HG03521 (cell line): ENCODE data around the gene GGCT.

ENCODE experiments used
- ATAC-seq: cut with Tn5 transposase; IDR thresholded peaks from one replicate; pipeline ENCODE4 v1.9.1; 2021; ENCODE audit warnings: mild to moderate bottlenecking, moderate library complexity; ENCODE audit not compliant: unreplicated experiment

GGCT gene

DNA sequence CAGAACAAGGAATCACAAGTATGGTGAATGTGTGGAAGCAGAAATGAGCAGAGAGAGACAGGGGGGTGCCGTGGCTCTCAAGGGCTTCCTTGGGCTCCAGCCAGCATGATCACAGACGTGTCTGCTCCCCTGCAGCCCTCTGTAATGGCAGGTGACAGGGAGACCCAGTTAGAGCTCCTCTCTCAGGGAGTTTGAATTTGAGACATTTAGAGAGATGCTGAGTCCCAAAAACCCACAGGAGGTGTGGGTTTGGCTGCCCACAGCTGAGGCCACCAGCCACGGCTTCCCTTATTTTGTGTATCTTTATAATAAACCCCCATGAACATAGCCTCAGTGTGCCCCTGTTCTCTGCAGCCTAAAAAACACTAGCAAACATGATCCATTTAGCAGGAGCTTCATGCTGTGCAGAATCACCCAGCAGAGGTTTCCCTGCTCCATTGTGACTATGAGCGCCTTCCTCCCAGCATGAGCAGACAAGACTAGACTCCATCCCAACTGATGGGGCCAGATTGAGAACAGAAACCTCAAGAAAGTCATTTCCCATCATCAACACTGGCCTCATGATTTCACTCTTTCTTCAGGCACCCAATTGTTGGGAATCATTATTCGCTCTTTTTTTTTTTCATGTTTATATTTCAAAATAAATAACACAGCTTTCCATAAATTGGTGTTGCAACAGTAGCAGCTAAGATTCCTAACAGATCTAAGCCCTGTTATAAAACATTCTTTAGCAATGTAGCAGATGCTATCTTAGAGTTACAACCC, 39.4 kb downstream of the GGCT start:
- ATAC-seq = no peak

DNA sequence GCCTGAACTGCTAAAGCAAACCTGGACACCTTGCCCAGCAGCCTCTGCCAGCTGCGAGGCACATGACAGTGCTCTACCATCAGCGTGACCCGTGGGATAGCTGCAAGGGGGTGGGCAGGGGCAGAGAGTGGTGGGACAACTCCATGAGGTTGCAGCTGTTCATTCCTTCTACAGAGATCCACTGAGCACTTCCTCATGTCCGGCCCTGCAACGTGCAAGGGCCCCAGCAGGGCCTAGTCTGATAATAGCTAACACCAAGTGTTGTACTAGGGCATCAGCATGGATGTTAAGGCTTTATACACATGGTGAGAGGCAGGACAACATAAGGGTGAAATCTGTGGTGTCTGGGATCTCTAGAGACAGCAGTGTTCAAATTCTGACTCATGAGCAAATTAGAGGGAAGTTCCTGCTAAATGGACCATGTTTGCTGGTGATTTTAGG, 40.4 kb downstream of the GGCT start:
- ATAC-seq = peak; percentile 44

GRCh38 chr7:30463405-30464145, 41.1 kb downstream of the GGCT start:
- no peak for ATAC-seq

DNA sequence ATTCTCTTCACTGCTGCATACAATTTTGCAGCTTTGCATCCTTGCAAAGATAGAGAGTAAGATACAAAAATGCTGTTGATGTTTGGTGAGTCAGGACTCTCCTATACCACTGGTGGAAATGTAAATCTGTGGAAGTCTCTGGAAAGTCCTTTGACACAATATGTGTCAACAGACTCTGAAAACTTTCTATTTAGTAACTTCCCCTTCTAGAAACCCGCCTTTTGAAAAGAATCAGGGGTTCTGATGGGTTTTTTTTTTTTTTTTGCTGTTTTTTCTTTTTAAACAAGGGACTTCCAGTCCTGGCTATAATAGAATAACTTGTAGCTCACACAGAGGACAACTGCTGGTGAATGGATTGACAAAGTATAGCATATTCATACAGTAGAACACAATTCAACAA, 42.5 kb downstream of the GGCT start:
- ATAC-seq = no peak

DNA sequence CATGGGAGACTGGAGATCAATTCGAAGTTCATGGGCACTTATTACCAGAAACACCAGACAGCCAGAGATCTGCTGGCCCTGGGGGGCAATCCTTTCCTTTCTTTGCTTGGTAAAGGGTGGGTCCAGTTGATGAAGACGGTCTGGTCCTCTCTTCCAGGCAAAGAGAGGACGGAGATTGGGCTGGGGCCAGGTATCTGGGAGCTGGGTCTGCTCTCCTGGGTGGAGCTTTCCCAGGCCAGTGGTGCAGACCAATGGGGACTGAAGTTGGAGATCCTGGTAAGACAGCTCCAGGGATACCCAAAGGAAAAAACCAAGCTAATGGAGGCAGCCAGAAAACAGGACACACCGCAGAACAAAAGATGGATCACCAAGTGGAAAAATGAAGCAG, 44.4 kb downstream of the GGCT start:
- ATAC-seq = no peak

DNA sequence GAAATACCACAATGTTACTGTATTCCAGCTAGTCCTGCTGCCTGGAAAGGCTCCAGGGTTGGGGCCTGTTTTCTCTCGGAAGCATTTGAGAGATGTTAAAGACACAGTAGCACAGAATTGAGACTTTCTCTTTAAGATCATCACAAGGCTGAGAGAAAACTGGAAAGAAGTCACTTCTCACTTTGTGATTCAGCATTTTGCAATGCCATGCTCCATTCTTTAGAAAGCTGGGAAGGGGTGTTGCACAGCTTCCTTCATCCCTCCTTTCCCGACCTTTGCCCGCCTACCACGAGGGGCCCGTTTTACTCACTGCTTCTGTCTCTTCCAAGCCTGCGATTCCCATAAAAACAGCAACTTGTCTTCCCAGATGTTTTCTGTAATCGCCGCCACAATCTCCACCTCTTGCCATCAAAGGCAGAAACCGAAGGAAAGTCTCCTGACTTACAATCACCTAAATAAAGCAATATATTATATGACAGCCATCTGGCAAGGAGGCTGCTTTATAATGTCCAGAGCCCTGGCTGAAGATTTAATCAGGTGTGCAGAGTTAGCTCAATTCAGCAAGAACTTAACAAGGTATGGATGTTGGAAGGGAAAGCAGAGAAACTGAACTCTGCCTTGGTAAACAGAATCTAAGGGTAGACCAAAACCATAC, 44.9 kb downstream of the GGCT start:
- no peak for ATAC-seq

DNA sequence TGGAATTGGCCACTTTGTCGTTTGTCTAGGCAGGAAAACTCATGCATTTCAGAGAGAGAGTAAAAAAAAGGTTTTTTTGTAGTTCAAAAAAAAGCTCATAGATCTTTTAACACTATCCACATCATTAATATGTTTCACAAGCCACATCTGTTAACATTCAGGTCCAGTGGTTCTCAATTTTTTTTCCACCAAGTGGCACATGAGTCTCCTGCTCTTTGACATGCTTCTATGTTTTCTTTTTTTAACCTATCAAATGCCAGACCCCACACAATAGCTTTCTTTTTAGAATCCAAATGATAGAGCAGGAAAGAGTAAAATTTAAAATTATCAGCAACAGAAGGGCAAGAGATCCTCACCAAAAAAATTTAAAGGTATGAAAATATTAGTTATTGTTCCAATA, 46.3 kb downstream of the GGCT start:
- no peak for ATAC-seq

- no peak for ATAC-seq
Measured at GRCh38 chr7:30453921-30454320, 50.7 kb downstream of the GGCT start.

DNA sequence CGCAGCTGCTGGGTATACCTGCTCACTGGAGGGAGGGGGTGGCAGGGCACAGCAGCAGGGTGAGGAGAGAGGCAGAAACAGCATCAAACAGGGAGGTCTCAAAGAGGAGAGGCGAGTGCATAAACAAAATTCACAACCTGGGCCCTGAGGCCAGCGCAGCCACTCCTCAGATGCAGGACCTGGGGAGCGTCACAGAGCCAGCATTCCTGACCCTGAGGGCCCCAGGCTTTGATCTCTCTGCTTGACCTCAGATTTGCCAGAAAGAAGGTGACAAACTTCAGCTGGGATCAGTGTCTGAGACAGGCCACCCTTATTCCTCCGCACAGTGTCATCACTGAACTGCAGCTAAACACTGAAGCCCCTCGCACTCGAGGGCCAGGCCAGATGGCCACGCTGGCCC, 51.6 kb downstream of the GGCT start:
- ATAC-seq = no peak

DNA sequence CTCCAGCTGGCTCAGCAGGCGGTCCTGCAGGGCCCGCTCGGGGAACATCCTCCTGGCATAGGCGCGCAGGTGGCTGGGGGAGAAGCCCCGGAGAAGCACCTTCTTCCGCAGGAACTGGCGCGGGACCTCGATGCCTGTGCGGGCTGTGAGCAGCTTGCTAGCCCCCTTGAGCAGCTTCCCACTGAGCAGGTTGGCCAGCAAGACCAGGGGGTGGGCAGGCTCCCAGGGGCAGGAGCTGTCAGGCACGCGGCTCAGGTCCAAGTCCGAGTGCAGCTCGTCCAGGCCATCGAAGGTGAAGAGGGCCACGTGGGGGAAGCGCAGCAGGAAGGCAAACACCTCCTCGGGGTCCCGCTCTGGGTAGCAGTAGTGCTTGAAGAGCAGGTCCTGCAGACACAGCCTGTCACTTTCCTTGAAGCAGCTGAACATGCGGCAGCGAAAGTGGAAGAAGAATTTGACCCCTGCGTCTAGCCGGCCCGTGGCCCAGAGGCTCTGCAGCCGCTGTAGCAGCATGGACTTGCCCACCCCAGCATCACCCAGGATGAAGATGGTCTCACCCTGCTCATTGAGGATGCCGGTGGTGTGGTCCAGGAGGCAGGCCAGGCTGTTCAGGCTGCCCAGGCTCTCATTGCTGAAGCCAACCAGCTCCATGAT, 52.2 kb downstream of the GGCT start:
- ATAC-seq = no peak

GRCh38 chr7:30451539-30452279, 52.9 kb downstream of the GGCT start:
- no peak for ATAC-seq

- ATAC-seq = no peak
Measured at GRCh38 chr7:30450983-30451497, 53.6 kb downstream of the GGCT start.

GRCh38 chr7:30450240-30450982, 54.2 kb downstream of the GGCT start:
- no peak for ATAC-seq

GRCh38 chr7:30448461-30449189, 56.0 kb downstream of the GGCT start:
- ATAC-seq = no peak

DNA sequence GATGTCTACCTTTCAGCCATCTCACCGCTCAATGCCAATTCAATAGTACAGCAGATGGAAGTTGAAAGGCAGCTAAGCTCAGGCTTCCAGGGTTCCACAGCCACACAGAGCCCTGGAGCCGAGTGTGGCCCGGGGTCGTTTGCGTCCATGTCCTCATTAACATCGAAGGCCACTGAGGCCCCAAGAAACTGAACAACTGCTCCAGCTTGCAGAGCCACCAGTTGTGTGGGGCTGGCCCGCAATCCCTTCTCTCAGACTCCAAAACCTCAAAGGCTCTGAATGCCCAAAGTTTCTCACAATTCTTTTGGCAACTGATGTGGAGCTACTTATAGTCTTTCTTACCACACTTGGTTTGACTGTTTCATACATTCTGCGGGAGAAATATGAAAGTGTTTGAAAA, 57.2 kb downstream of the GGCT start:
- no peak for ATAC-seq
